IgD-negative memory B cell (primary cell): ENCODE results near the gene EBF3. TPM values are rescaled to one million over a fixed set of nuclear protein-coding genes. Genes with fewer than 3 reads are reported as not detected.
"Not testable (repeated sequence)": the region's sequence is repeated elsewhere in the genome, so short reads cannot be mapped to it uniquely, and the experiment has no call there.

Source experiments
- H3K27ac Mint-ChIP-seq, 3 donors: one replicate each; pipeline ENCODE4 v1.8.0; 2020 to 2022; ENCODE audit warnings: mild to moderate bottlenecking in 3 of 3, mixed read lengths in 3 of 3, moderate library complexity in 1 of 3
- H3K27me3 Mint-ChIP-seq: one replicate; pipeline ENCODE4 v1.8.0; 2021; ENCODE audit warnings: mixed read lengths
- H3K36me3 Mint-ChIP-seq: one replicate; pipeline ENCODE4 v1.8.0; 2020; ENCODE audit warnings: mild to moderate bottlenecking, mixed read lengths
- H3K4me1 Mint-ChIP-seq, 3 donors: one replicate each; pipeline ENCODE4 v1.8.0; 2020 to 2022; ENCODE audit warnings: mixed read lengths in 3 of 3, mild to moderate bottlenecking in 1 of 3
- H3K4me3 Mint-ChIP-seq, 4 donors: one replicate each; pipeline ENCODE4 v1.8.0; 2020 to 2022; ENCODE audit warnings: mild to moderate bottlenecking in 4 of 4, mixed read lengths in 4 of 4, moderate library complexity in 3 of 4
- H3K9me3 Mint-ChIP-seq, 3 donors: one replicate each; pipeline ENCODE4 v1.8.0; 2020 to 2021; ENCODE audit warnings: mixed read lengths in 3 of 3, mild to moderate bottlenecking in 1 of 3
- polyA plus RNA-seq: library from polyadenylated mRNA; unstranded; fragments of 300-500 nt; fragmentation: Illumina TruSeq; gene quantifications from one replicate; pipeline ENCODE4 v1.2.3, GENCODE V29; 2021

Gene EBF3
- polyA plus RNA-seq, 1 donor from 2014 or later = not detected

GRCh38 chr10:129921065-129921670, 42.9 kb downstream of the EBF3 start:
- Mint-ChIP-seq H3K36me3 (no peaks in the 10 kb centered on the region), H3K9me3 (no peaks in the 10 kb centered on the region), H3K4me1 (no peaks in the 10 kb centered on the region), H3K27me3 (no peaks in the 10 kb centered on the region), H3K4me3 (no peak overlapping the region), H3K27ac (no peak overlapping the region)

- not testable (repeated sequence) for H3K36me3 Mint-ChIP-seq, H3K4me1 Mint-ChIP-seq, H3K9me3 Mint-ChIP-seq, H3K4me3 Mint-ChIP-seq, H3K27me3 Mint-ChIP-seq, H3K27ac Mint-ChIP-seq
Measured at GRCh38 chr10:129920187-129920586, 43.9 kb downstream of the EBF3 start.

- no peak overlapping the region for H3K4me3 Mint-ChIP-seq
- no peaks in the 10 kb centered on the region for H3K9me3 Mint-ChIP-seq
- H3K27ac Mint-ChIP-seq = no peak overlapping the region
- H3K27me3 Mint-ChIP-seq = no peaks in the 10 kb centered on the region
- no peaks in the 10 kb centered on the region for H3K4me1 Mint-ChIP-seq
- no peaks in the 10 kb centered on the region for H3K36me3 Mint-ChIP-seq
Measured at GRCh38 chr10:129919358-129919757, 44.7 kb downstream of the EBF3 start.

GRCh38 chr10:129918836-129919235, 45.2 kb downstream of the EBF3 start:
- Mint-ChIP-seq H3K4me1 (no peaks in the 10 kb centered on the region), H3K4me3 (no peak overlapping the region), H3K27ac (no peak overlapping the region), H3K36me3 (no peaks in the 10 kb centered on the region), H3K9me3 (no peaks in the 10 kb centered on the region), H3K27me3 (no peaks in the 10 kb centered on the region)

GRCh38 chr10:129918401-129918800, 45.7 kb downstream of the EBF3 start:
- Mint-ChIP-seq H3K27ac (no peak overlapping the region), H3K4me3 (no peak overlapping the region), H3K9me3 (no peaks in the 10 kb centered on the region), H3K36me3 (no peaks in the 10 kb centered on the region), H3K27me3 (no peaks in the 10 kb centered on the region), H3K4me1 (no peaks in the 10 kb centered on the region)

- H3K27me3 Mint-ChIP-seq = no peaks in the 10 kb centered on the region
- H3K27ac Mint-ChIP-seq = no peak overlapping the region
- H3K4me1 Mint-ChIP-seq = no peaks in the 10 kb centered on the region
- no peaks in the 10 kb centered on the region for H3K9me3 Mint-ChIP-seq
- no peaks in the 10 kb centered on the region for H3K36me3 Mint-ChIP-seq
- no peak overlapping the region for H3K4me3 Mint-ChIP-seq
Measured at GRCh38 chr10:129917936-129918335, 46.1 kb downstream of the EBF3 start.

GRCh38 chr10:129916506-129916995, 47.5 kb downstream of the EBF3 start:
- H3K27me3 Mint-ChIP-seq = no peaks in the 10 kb centered on the region
- H3K4me1 Mint-ChIP-seq = no peaks in the 10 kb centered on the region
- H3K27ac Mint-ChIP-seq = no peak overlapping the region
- no peaks in the 10 kb centered on the region for H3K36me3 Mint-ChIP-seq
- no peak overlapping the region for H3K4me3 Mint-ChIP-seq
- H3K9me3 Mint-ChIP-seq = no peaks in the 10 kb centered on the region

GRCh38 chr10:129915526-129916378, 48.3 kb downstream of the EBF3 start:
- no peaks in the 10 kb centered on the region for H3K4me1 Mint-ChIP-seq
- no peak overlapping the region for H3K27ac Mint-ChIP-seq
- H3K9me3 Mint-ChIP-seq = no peaks in the 10 kb centered on the region
- H3K4me3 Mint-ChIP-seq = no peak overlapping the region
- H3K36me3 Mint-ChIP-seq = no peaks in the 10 kb centered on the region
- no peaks in the 10 kb centered on the region for H3K27me3 Mint-ChIP-seq

- H3K27ac Mint-ChIP-seq = no peak overlapping the region
- H3K9me3 Mint-ChIP-seq = no peaks in the 10 kb centered on the region
- no peaks in the 10 kb centered on the region for H3K27me3 Mint-ChIP-seq
- H3K36me3 Mint-ChIP-seq = no peaks in the 10 kb centered on the region
- H3K4me3 Mint-ChIP-seq = no peak overlapping the region
- H3K4me1 Mint-ChIP-seq = no peaks in the 10 kb centered on the region
Measured at GRCh38 chr10:129914960-129915359, 49.1 kb downstream of the EBF3 start.

GRCh38 chr10:129914153-129914855, 49.8 kb downstream of the EBF3 start:
- Mint-ChIP-seq H3K27ac (no peak overlapping the region), H3K36me3 (no peaks in the 10 kb centered on the region), H3K4me1 (no peaks in the 10 kb centered on the region), H3K27me3 (no peaks in the 10 kb centered on the region), H3K4me3 (no peak overlapping the region), H3K9me3 (no peaks in the 10 kb centered on the region)

- Mint-ChIP-seq H3K27ac (no peak overlapping the region), H3K9me3 (no peaks in the 10 kb centered on the region), H3K36me3 (no peaks in the 10 kb centered on the region), H3K4me1 (no peaks in the 10 kb centered on the region), H3K27me3 (no peaks in the 10 kb centered on the region), H3K4me3 (no peak overlapping the region)
Measured at GRCh38 chr10:129912986-129913695, 50.9 kb downstream of the EBF3 start.

- Mint-ChIP-seq H3K4me3 (no peak overlapping the region), H3K27me3 (no peaks in the 10 kb centered on the region), H3K36me3 (no peaks in the 10 kb centered on the region), H3K4me1 (no peaks in the 10 kb centered on the region), H3K27ac (no peak overlapping the region), H3K9me3 (no peaks in the 10 kb centered on the region)
Measured at GRCh38 chr10:129912166-129912917, 51.7 kb downstream of the EBF3 start.

- H3K4me1 Mint-ChIP-seq = no peaks in the 10 kb centered on the region
- H3K36me3 Mint-ChIP-seq = no peaks in the 10 kb centered on the region
- no peaks in the 10 kb centered on the region for H3K27me3 Mint-ChIP-seq
- H3K4me3 Mint-ChIP-seq = no peak overlapping the region
- no peaks in the 10 kb centered on the region for H3K9me3 Mint-ChIP-seq
- H3K27ac Mint-ChIP-seq = no peak overlapping the region
Measured at GRCh38 chr10:129911451-129912165, 52.5 kb downstream of the EBF3 start.

GRCh38 chr10:129910861-129911260, 53.2 kb downstream of the EBF3 start:
- no peaks in the 10 kb centered on the region for H3K36me3 Mint-ChIP-seq
- no peaks in the 10 kb centered on the region for H3K9me3 Mint-ChIP-seq
- no peak overlapping the region for H3K4me3 Mint-ChIP-seq
- H3K27me3 Mint-ChIP-seq = no peaks in the 10 kb centered on the region
- no peak overlapping the region for H3K27ac Mint-ChIP-seq
- H3K4me1 Mint-ChIP-seq = no peaks in the 10 kb centered on the region
